ENCODE data around the gene DDR2.
"Not testable (repeated sequence)": the region's sequence is repeated elsewhere in the genome, so short reads cannot be mapped to it uniquely, and the experiment has no call there.

Gene DDR2

GRCh38 chr1:162632217-162632666 lies at the start of gene DDR2:
DDR2 (plus strand) TSS chr1:162632464; CDS start chr1:162719064, 86,600 bp downstream.
- peak; percentile 71 for DNase-seq

DNA sequence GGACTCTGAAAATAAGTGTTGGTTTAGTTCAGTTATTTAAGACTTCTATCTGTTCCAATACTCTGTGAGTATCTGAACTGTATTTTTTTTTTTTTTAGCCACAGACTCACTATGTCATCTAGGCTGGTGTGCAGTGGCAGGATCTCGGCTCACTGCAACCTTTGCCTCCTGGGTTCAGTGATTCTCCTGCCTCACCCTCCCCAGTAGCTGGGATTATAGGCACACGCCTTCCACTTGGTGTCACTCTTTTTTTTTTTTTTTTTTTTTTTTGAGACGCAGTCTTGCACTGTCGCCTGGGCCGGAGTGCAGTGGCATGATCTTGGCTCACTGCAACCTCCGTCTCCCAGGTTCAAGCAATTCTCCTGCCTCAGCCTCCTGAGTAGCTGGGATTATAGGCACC lies 49.4 kb upstream of the DDR2 start:
- DNase-seq: not testable (repeated sequence)

DNA sequence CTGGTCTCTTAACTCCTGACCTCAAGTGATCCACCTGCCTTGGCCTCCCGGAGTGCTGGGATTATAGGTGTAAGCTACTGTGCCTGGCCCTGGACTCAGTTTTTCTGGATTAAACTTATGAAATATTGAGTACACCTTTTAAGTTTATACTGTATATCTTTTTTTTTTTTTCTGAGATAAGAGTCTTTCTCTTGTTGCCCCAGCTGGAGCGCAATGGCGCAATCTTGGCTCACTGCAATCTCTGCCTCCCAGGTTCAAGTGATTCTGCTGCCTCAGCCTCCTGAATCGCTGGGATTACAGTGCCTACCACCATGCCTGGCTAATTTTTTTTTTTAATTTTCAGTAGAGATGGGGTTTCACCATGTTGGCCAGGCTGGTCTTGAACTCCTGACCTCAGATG lies 47.2 kb upstream of the DDR2 start:
- DNase-seq: not testable (repeated sequence)

- no peak for DNase-seq
These were observed 44.9 kb upstream of the DDR2 start for GRCh38 chr1:162587347-162587746.

GRCh38 chr1:162587761-162588260 lies 44.5 kb upstream of the DDR2 start:
- DNase-seq: no peak

- DNase-seq: no peak
These were observed 42.2 kb upstream of the DDR2 start for GRCh38 chr1:162590101-162590500.

GRCh38 chr1:162590686-162591085 lies 41.6 kb upstream of the DDR2 start:
- no peak for DNase-seq

- DNase-seq: no peak
These were observed 35.6 kb upstream of the DDR2 start for GRCh38 chr1:162596514-162597170.

- no peak for DNase-seq
These were observed 32.8 kb upstream of the DDR2 start for GRCh38 chr1:162599451-162599850.

GRCh38 chr1:162603117-162603516 lies 29.1 kb upstream of the DDR2 start:
- not testable (repeated sequence) for DNase-seq

DNA sequence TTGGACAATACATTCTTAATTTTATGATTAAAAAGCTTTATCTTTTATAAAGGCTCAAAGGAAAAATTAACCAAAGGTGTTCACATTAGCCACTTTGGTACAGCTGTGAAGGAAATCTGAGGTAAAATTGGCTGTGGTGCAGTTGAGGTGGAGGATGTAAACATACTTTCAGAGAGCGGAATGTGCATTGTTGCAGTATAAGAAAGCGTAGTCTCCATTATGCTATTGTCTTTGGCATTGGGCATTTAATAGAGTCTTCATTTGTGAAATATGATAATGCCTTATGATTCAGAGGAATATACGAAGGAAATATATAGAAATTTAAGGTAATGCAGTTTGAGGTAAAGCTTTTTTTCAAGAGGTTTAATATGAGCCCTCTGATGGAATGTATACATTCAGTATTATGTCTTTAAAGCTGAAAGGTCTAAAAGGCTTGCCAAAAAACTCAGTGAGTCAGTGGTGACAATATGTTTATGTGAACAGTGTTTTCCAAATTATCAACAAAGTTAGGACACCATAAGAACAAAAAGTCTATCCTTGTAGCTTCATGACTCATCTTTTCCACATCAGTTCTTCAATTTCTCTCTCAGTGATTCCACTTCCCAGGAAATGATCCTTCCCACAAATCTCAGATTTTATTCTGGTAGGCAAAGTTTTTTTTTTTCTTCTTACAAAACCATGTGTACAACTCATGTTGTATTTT lies 26.9 kb upstream of the DDR2 start:
- DNase-seq: no peak

DNA sequence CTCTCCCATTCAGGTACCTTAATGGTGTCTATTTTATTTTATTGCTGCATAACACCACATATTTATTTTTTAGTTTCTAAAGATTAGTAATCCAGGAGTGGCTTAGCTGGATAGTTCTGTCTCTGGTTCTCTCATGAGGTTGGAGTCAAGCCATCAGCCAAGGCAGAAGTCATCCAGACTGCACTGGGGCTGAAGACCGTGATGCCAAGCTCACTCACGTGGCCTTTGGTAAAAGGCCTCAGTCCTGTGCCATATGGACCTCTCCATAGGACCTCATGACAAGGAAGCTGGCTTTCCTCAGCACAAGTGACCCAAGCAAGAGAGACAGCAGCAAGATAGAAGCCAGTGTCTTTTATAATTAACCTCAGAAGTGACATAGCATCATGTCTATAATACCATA lies 23.0 kb upstream of the DDR2 start:
- no peak for DNase-seq

DNA sequence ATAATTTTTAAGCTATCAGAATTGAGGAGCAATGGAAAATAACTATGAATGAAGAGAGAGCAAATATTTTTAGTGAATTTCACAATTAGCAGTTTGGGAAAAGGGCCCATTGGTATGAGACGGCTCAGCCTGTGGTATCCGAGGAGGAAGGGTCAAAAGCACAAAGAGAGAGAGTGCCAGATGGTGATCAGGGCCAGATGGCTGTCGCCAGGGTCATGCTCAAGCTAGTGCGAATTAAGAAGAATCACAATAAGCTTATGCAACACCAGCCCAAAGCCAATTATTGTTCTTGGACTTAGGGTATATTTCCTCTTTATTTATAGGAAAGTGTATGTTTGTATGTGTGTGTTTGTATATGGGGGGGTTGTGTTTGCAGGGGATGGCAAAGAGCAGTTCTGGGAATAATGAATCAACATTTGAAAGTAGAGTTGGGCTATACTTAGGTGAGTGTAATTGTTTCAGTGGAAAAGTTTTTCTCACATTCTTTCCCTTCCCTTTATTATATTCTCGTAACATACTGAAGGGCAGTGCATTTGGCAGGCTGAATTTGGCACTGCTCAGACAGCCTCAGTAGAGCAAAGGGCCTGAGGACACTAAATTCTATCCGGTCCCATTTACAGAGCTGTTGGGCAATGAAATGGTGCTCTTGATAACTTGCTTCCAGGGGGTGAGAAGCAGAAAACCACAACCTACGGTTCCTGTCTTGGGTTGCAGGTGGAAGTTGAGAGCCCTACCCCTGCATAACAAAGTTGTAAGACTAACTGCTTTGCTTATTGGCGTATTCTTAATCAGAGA lies 19.5 kb upstream of the DDR2 start:
- DNase-seq: no peak

DNA sequence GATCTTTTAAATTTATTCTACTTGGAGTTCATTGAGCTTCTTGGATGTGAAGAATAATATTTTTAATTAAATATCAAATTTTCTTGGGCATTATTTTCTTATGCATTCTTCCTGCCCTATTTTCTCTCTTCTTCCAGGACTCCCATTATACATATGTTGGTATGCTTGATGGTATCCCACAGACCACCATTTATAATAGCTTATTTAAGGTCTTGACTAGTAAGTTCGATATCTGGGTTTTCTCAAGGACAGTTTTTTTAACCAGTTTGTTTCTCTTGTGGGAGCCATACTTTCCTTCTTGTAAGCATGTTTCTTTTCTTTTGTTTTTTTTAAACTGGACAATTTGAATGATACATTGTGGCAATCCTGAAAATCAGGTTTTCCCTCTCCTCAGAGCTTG lies 15.4 kb upstream of the DDR2 start:
- no peak for DNase-seq

GRCh38 chr1:162617513-162617912 lies 14.8 kb upstream of the DDR2 start:
- no peak for DNase-seq

DNA sequence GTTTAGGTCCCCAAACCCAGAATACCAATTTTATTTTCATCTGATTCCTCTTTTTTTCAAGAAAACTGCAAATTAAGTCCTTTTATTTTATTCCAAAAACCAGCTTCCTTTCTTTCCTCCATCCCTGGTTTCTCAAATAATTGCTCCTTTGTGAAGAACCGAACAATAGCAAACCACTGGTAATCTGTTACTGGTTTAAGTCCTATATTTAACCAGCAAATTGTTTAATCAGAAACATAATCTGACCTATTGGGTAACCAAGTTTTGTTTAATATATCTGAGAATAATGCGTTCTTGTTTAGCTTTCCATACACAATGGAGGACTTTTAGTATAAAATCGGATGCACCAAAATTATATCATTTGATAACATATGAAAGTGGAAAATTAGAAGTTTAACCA lies 13.2 kb upstream of the DDR2 start:
- no peak for DNase-seq

DNA sequence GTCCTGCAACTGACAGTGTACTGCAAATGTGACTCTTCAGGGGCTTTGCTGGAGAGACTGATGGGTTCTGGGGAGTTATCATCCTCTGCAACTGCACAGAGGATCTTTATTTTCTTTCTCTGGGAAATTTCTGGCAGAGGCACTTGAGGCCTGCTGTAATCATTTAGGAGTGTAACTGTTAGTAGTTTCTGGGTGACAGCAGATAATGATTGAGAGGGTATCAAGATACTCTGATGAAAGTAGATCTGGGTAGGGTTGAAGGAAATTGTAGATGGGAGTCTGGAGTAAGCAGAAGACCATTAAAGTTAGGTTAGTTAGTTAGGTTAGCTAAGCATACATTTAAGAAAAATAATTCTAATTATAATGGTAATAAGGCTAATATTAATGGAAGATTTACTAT lies 11.0 kb upstream of the DDR2 start:
- DNase-seq: no peak

DNA sequence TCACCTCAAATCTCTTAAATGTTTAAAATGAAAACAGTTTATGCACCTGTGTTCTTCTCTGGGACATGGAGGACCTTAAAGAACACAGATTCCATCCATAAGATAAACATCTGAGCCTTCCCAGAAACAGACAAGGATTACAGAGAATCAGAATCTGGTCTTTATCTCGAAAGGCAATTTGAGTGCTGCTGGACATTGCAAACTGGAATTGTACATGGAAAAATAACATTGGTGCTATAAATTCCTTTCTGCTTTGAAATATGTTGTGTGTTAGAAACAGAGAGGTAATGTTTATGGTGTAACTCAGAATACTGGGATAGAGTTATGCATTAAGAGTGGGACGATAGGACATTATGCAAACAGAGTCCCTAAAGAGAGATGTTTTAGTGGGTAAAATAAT lies 6.6 kb upstream of the DDR2 start:
- DNase-seq: no peak

GRCh38 chr1:162626094-162626493 lies 6.2 kb upstream of the DDR2 start:
- DNase-seq: no peak

DNA sequence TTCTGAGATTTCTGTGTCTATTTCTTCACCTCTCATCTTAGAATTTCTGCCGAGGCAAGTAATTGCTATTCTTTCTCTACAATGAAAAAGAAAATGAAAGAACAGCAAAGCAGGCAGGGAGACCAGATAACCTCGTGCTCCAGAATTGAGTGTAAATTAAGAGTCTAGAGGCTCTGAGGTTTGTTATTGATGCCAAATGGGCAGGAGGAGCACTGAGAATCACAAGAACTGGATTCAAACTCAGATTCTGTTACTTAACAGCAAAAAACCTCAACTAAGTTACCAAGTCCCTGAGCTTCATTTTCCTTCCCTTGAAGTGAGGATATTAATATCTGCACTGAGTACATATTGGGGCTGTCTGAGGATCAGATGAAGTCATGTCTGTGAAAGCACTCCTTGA lies 5.5 kb upstream of the DDR2 start:
- no peak for DNase-seq

- no peak for DNase-seq
These were observed 4.5 kb upstream of the DDR2 start for GRCh38 chr1:162627662-162628296.

- no peak for DNase-seq
These were observed 3.1 kb upstream of the DDR2 start for GRCh38 chr1:162629077-162629627.

DNA sequence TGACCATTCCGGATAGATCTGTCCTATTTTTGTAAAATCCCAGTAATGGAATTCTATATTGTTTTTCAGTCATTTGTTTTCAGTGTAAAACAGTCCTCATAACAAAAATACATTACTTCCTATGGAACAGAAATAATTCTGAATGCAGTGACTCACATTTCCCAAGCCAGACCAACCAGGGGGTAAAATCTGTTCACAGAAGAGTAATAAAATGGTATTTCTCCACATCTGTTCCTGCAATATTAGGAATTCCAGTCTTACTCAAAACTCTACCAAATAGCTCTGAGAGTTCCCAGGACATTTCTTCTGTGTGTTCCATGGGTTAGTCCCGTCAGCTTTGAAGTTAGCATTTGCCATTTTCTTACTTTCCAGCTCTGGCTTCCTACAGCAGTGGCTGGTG lies 2.6 kb upstream of the DDR2 start:
- no peak for DNase-seq

All from islet precursor cell (in vitro differentiated cells).